Astrocyte (in vitro differentiated cells and primary cell): ENCODE results near the gene RASGEF1C. TPM values are rescaled to one million over a fixed set of nuclear protein-coding genes. Genes with fewer than 3 reads are reported as not detected.

Source experiments
- DNase-seq: peaks from one replicate; pipeline ENCODE4 v3.0.0-alpha.2; 2010; ENCODE audit warnings: low read depth
- FAIRE-seq: peaks from 2 replicates; lab custom pipeline; 2011; peaks lifted over from hg19 to GRCh38; lab: Jason Lieb, UNC
- H2AFZ ChIP-seq: 2 replicates; pipeline ENCODE4 v1.6.0; 2012; ENCODE audit warnings: low read depth, low read length, inconsistent platforms
- H3K27ac ChIP-seq: 2 replicates; pipeline ENCODE4 v1.5.1; 2011; ENCODE audit warnings: low read depth, low read length, inconsistent platforms
- H3K27me3 ChIP-seq: 2 replicates; pipeline ENCODE4 v1.6.0; 2011; ENCODE audit warnings: low read length, inconsistent platforms; ENCODE audit not compliant: insufficient read depth
- H3K36me3 ChIP-seq: 2 replicates; pipeline ENCODE4 v1.5.1; 2011; ENCODE audit warnings: low read length, inconsistent platforms; ENCODE audit not compliant: insufficient read depth
- H3K4me1 ChIP-seq: 2 replicates; pipeline ENCODE4 v1.5.1; 2011; ENCODE audit warnings: low read length, inconsistent platforms; ENCODE audit not compliant: insufficient read depth
- H3K4me2 ChIP-seq: 2 replicates; pipeline ENCODE4 v1.6.0; 2012; ENCODE audit warnings: low read length, inconsistent platforms
- H3K4me3 ChIP-seq: 2 replicates; pipeline ENCODE4 v1.5.1; 2011; ENCODE audit warnings: low read depth, mild to moderate bottlenecking, low read length, inconsistent platforms; ENCODE audit not compliant: insufficient read depth
- H3K79me2 ChIP-seq: 2 replicates; pipeline ENCODE4 v1.6.0; 2012; ENCODE audit warnings: mild to moderate bottlenecking, low read length, inconsistent platforms; ENCODE audit not compliant: insufficient read depth
- H3K9ac ChIP-seq: 2 replicates; pipeline ENCODE4 v1.6.0; 2012; ENCODE audit warnings: mild to moderate bottlenecking, low read length, inconsistent platforms
- H3K9me3 ChIP-seq: 2 replicates; pipeline ENCODE4 v1.5.1; 2012; ENCODE audit warnings: low read depth, mild to moderate bottlenecking, low read length, inconsistent platforms; ENCODE audit not compliant: insufficient read depth
- H4K20me1 ChIP-seq: 2 replicates; pipeline ENCODE4 v1.6.0; 2012; ENCODE audit warnings: low read length, inconsistent platforms; ENCODE audit not compliant: insufficient read depth
- H3K27ac Mint-ChIP-seq: one replicate; pipeline ENCODE4 v1.8.0; 2021; ENCODE audit warnings: mild to moderate bottlenecking, mixed read lengths; ENCODE audit not compliant: unreplicated experiment
- H3K27me3 Mint-ChIP-seq: one replicate; pipeline ENCODE4 v1.8.0; 2021; ENCODE audit warnings: low read depth, mixed read lengths; ENCODE audit not compliant: unreplicated experiment
- H3K36me3 Mint-ChIP-seq: one replicate; pipeline ENCODE4 v1.8.0; 2021; ENCODE audit warnings: low read depth, mixed read lengths; ENCODE audit not compliant: unreplicated experiment
- H3K4me1 Mint-ChIP-seq: one replicate; pipeline ENCODE4 v1.8.0; 2021; ENCODE audit warnings: low read depth, mixed read lengths; ENCODE audit not compliant: unreplicated experiment
- H3K4me3 Mint-ChIP-seq: one replicate; pipeline ENCODE4 v1.8.0; 2021; ENCODE audit warnings: mild to moderate bottlenecking, moderate library complexity, mixed read lengths; ENCODE audit not compliant: unreplicated experiment
- H3K9me3 Mint-ChIP-seq: one replicate; pipeline ENCODE4 v1.8.0; 2021; ENCODE audit warnings: mild to moderate bottlenecking, mixed read lengths; ENCODE audit not compliant: unreplicated experiment
- EZH2 ChIP-seq: IDR thresholded peaks from 2 replicates; pipeline ENCODE4 v1.6.1; 2012; ENCODE audit warnings: mild to moderate bottlenecking, low read length, inconsistent platforms; ENCODE audit not compliant: insufficient read depth
- total RNA-seq: library from RNA; stranded (reverse); gene quantifications from 2 replicates; pipeline ENCODE4 v1.2.1, GENCODE V29; 2021
- TF ChIP-seq, protein P1 (sequence below): IDR thresholded peaks from 2 replicates; pipeline ENCODE4 v1.5.1; 2011; ENCODE audit warnings: low read depth, mild to moderate bottlenecking, inconsistent platforms, low read length, moderate library complexity; ENCODE audit not compliant: insufficient read depth

RASGEF1C gene
- total RNA-seq, 1 donor from 2014 or later, result 0.41 TPM

DNA sequence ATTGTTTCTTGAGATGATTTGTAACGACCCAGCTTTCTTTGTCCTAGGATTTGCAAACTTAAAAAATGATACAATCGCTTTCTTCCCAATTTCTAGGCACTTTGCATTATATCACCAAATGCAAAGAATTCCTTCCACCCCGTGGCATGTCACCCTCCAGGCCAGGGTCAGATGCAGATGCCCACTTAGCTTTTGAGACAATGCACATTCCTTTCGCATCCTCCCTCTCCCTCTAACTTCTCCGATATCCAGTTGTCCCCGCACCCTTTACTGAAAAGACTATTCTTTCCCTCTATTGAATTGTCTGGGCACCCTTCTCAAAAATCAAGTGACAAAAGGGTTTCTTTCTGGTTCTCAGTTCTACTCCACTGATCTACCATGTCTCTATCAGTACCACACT lies 154.8 kb downstream of the RASGEF1C start:
- no peak overlapping the region for H3K4me2 ChIP-seq
- Mint-ChIP-seq H3K9me3 (peaks cover 2% of the 10 kb centered on the region), H3K4me1 (peaks cover 30% of the 10 kb centered on the region), H3K27me3 (no peaks in the 10 kb centered on the region), H3K36me3 (no peaks in the 10 kb centered on the region), H3K4me3 (no peak overlapping the region), H3K27ac (no peak overlapping the region)
- no peak overlapping the region for H2AFZ ChIP-seq
- no peaks in the 10 kb centered on the region for H3K27me3 ChIP-seq
- peaks cover 19% of the 10 kb centered on the region for H3K4me1 ChIP-seq
- no peaks in the 10 kb centered on the region for H3K36me3 ChIP-seq
- H3K9me3 ChIP-seq, result no peaks in the 10 kb centered on the region
- no peak overlapping the region for H3K4me3 ChIP-seq
- no peak for TF ChIP-seq EZH2
- TF ChIP-seq, protein P1, sequence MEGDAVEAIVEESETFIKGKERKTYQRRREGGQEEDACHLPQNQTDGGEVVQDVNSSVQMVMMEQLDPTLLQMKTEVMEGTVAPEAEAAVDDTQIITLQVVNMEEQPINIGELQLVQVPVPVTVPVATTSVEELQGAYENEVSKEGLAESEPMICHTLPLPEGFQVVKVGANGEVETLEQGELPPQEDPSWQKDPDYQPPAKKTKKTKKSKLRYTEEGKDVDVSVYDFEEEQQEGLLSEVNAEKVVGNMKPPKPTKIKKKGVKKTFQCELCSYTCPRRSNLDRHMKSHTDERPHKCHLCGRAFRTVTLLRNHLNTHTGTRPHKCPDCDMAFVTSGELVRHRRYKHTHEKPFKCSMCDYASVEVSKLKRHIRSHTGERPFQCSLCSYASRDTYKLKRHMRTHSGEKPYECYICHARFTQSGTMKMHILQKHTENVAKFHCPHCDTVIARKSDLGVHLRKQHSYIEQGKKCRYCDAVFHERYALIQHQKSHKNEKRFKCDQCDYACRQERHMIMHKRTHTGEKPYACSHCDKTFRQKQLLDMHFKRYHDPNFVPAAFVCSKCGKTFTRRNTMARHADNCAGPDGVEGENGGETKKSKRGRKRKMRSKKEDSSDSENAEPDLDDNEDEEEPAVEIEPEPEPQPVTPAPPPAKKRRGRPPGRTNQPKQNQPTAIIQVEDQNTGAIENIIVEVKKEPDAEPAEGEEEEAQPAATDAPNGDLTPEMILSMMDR, result no peak
- peaks cover 70% of the 10 kb centered on the region for H3K79me2 ChIP-seq
- DNase-seq (no peak), FAIRE-seq (no peak)
- peaks cover 51% of the 10 kb centered on the region for H4K20me1 ChIP-seq
- H3K9ac ChIP-seq, result no peak overlapping the region
- no peak overlapping the region for H3K27ac ChIP-seq

DNA sequence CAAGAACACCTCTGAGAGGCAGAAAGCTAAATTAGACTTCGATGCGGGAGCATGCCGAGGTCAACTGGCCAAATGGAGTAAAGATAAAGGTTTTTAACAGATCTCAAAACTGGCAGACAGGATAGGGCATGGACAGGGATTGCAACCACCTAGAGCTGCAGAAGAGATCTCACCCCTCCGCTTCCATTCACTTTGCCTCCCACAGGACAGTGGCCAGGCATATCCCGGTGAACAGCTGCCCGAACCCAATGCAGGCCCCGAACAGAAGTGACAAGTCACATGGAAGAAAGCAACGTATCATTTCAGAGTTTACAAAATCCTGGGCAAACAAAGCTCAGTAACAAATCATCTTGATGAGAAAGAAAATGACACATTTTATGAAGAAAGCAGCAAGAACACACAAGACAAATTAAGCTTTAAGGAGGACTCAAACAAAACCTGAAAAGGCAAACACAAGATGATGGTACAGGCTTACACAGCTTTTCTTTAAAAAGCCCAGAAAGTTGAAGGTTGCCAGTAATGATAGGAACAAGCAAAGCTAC lies 155.9 kb downstream of the RASGEF1C start:
- no peaks in the 10 kb centered on the region for H3K9me3 ChIP-seq
- no peak for DNase-seq
- H2AFZ ChIP-seq, result no peak overlapping the region
- Mint-ChIP-seq H3K4me1 (peaks cover 33% of the 10 kb centered on the region), H3K9me3 (no peaks in the 10 kb centered on the region), H3K36me3 (no peaks in the 10 kb centered on the region), H3K27ac (no peak overlapping the region), H3K4me3 (no peak overlapping the region), H3K27me3 (no peaks in the 10 kb centered on the region)
- H3K27ac ChIP-seq, result no peak overlapping the region
- no peak overlapping the region for H3K9ac ChIP-seq
- H3K4me1 ChIP-seq, result peaks cover 15% of the 10 kb centered on the region
- H4K20me1 ChIP-seq, result peaks cover 56% of the 10 kb centered on the region
- peaks cover 72% of the 10 kb centered on the region for H3K79me2 ChIP-seq
- no peaks in the 10 kb centered on the region for H3K27me3 ChIP-seq
- FAIRE-seq, result no peak
- H3K36me3 ChIP-seq, result no peaks in the 10 kb centered on the region
- TF ChIP-seq EZH2, result no peak
- TF ChIP-seq, protein P1, result no peak
- H3K4me3 ChIP-seq, result no peak overlapping the region
- H3K4me2 ChIP-seq, result no peak overlapping the region

- H3K4me3 ChIP-seq, result no peak overlapping the region
- peaks cover 12% of the 10 kb centered on the region for H3K4me1 ChIP-seq
- no peaks in the 10 kb centered on the region for H3K27me3 ChIP-seq
- no peak overlapping the region for H3K4me3 Mint-ChIP-seq
- H3K4me1 Mint-ChIP-seq, result peaks cover 27% of the 10 kb centered on the region
- no peak overlapping the region for H2AFZ ChIP-seq
- no peaks in the 10 kb centered on the region for H3K36me3 ChIP-seq
- no peak overlapping the region for H3K27ac Mint-ChIP-seq
- FAIRE-seq (no peak), DNase-seq (no peak)
- peaks cover 56% of the 10 kb centered on the region for H4K20me1 ChIP-seq
- TF ChIP-seq, protein P1, result no peak
- TF ChIP-seq EZH2, result no peak
- no peaks in the 10 kb centered on the region for H3K9me3 Mint-ChIP-seq
- H3K36me3 Mint-ChIP-seq, result no peaks in the 10 kb centered on the region
- H3K27me3 Mint-ChIP-seq, result no peaks in the 10 kb centered on the region
- no peaks in the 10 kb centered on the region for H3K9me3 ChIP-seq
- H3K9ac ChIP-seq, result no peak overlapping the region
- H3K4me2 ChIP-seq, result no peak overlapping the region
- H3K79me2 ChIP-seq, result peaks cover 71% of the 10 kb centered on the region
- no peak overlapping the region for H3K27ac ChIP-seq
Observed at GRCh38 chr5:180052211-180052818, 156.7 kb downstream of the RASGEF1C start.
